Astrocyte of the hippocampus (primary cell): Measurements from ENCODE around the gene PUDP.
"Not testable (repeated sequence)": the region's sequence is repeated elsewhere in the genome, so short reads cannot be mapped to it uniquely, and the experiment has no call there.

Experiments
- DNase-seq: peaks from one replicate; pipeline ENCODE4 v3.0.0; 2011; ENCODE audit warnings: low read depth, low spot score

Gene PUDP

DNA sequence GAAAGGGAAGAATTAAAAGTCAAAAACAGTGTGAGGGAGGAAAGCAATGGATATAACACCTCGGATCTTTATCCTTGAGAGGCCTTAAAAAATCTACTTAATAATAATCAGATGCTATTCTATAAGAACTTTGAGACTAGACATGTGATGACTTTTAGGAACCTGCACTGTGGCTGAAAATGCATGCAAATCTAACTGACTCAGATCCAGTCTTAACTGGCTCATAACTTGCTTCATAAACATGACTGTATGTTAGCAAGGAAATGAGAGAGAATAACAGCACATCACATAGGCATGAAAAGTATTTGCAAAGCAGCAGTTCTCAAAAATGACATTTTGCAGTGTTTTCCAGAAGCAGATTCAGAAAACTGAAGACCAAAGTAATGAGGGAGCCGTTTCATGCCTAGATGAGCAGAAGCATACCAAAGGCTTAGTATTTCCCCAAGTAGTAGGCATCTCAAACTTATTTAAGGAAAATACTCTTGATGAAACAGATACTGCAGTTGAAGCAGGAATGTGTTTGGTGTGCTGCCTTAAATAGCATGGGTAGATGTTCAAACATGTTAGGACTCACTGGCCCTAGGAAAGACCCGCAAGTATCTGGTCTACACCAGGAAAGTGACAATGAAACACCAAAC is 104.0 kb downstream of the PUDP start:
- peak; percentile 52 for DNase-seq

DNA sequence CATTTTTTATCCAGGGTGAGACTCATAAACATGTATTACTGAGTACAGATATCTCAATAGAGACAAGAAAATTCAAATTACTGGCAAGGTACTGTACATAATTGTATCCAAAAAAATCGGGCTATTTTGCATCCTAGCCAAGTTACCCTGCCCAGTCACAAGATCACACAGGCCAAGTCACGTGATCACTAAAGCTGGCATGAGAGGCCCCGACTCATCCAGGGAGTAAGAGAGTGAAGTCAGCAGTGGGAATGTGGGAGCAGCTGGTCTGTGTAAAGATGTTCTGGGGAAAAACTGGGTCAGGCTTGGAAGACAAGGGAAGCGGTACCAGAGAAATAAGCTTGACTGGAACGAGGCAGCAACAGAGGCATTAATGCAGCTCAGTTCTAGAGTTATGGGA is 119.7 kb downstream of the PUDP start:
- DNase-seq = no peak

DNA sequence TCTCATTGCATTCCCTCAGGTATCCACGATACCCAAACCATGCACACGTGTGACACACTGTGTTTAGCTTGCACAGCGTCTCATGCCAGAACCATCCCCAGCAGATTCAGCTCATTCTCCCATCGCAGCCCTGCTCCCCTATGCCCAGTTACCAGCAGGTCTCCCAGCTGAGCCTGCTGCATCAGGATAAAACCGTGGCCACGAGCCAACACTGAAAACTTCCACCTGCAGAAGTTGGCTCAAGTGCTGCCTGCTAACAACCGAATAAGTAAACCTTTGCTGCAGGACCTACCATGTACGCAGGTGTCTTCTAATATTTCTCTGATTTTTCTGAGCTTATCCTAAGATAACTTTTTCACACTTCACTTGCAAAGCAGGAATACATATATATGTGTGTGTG is 120.9 kb downstream of the PUDP start:
- no peak for DNase-seq

DNA sequence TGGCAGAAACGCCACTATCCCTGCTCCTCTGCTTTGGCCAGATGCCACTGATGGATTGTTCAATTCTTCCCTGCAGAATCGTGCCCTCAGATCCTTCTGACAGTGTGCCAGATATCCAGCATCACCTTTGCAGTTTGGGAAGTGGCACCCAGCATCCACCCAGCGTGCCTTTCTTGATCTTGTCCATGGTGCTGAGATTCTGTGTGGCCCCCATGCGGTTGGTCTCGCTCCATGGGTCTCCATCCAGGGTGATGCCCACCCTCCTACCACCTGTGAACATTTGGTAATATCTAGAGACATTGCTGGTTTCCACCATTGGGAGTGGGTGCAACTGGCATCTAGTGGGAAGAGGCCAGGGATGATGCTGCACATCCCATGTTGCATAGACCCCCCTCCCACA is 121.6 kb downstream of the PUDP start:
- DNase-seq = not testable (repeated sequence)

DNA sequence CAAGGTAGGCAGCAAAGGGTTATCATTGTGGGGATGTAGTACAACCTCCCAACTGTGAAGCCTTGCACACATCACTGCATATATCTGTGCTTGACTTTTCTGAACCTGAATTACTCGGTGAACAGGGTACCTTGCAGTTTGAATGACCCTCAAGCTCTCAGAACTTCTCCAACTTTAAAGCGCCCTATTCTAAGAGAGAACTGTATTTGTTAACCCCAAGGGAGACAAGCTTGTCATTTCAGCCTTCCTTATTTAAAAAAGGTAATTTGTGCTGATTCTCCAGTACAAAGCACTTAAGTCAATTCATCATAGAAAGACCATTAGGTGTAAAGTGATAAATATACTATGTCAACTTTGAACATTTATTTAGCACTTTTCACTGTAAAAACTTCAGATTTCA is 122.5 kb downstream of the PUDP start:
- no peak for DNase-seq

DNA sequence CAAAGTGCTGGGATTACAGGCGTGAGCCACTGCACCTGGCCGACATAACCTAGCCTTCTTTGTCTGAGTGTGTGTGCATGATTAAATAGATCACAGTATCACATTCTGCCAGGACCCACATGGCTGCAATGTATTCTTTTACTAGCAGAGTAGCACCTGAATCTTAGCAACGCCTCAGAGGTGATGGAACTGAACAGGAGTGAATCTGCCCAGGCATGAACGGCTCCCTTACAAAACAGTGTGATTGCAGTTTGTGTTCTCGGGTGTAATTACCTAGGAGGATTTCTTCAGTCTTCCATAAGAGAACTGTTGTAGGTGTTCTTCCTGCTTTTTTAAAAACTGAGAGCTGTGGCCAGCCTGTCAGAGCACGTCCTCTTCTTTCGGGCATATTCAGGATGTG is 123.1 kb downstream of the PUDP start:
- DNase-seq = no peak

DNA sequence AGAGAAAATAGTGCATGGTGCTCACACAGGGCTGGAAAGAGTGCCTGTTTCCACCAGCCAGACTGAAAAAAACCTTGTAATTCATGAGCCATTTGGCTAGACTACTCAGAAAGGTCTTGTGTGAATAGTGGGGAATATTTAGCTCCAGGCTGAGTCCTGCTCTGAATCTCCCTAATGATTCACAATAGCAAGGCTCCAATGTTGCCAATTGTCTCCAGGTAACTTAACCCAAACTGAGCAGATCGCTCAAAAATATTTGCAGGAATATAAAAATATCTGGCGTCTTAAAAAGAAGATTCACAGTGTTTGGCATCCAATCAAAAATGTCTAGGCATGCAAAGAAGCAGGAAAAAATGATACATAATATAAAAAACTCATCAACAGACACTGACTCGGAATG is 125.0 kb downstream of the PUDP start:
- DNase-seq = not testable (repeated sequence)

DNA sequence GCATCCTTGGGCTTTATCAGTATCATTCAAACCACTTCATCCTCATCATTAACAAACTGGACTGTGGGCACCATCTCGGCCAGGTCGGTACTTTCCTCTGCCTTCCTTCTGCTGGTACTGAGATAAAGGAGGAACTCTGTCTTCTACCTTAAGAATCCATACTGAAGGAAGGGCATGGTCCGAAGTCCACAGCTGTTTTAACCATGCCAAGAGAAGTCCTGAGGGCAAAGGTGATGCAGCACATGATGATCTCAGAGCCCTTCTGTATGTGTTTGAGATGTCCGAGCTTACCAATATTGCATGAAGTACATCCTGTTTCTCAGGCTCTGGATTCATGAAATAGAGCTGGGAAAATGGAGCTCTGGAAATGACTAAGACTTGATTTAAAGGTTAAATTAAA is 126.0 kb downstream of the PUDP start:
- DNase-seq = no peak

DNA sequence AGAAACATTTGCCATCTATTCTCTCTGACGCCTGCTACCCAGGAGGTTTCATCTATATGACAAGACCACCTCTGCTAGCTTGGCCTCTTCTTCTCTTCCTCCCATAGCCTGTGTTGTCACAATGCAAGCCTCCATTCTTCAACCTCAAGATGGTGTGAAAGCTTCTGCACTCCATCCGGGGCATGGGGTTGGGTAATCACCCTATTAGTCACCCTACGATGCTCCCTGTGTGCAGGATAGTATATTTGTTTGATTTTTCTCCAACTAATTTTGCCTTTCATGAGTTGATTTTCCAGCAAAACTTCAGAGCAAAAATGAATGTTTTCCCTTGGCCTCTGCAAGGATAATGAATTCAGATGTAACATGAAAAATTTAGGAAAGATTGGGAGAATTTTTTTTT is 128.4 kb downstream of the PUDP start:
- no peak for DNase-seq

DNA sequence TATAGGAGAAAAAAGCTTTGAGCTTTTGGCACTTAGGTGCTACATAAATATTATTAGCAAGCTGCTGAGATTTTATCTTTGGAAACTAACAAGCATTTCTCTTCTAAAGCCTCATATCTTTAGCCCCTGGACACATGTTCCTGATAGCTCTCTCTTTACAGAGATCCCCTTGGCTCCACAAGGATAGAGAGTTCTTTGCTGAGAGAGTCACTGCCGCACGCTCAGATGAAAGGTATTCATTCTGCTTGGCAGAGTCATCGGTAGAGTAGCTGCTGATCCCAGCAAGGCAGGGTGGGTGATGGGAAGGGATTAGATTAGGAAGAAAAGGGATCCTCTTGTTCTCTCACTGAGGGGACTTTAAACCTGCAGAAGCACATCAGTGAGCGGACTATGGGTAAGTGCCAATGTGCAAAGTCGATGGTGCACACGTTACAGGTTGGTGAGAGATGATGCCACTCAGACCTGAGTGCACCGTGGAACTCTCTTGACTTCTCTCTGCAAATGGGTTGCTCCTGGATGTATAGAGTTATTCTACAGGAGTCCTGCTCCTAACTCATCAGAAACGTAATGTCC is 135.6 kb downstream of the PUDP start:
- peak; percentile 39 for DNase-seq

DNA sequence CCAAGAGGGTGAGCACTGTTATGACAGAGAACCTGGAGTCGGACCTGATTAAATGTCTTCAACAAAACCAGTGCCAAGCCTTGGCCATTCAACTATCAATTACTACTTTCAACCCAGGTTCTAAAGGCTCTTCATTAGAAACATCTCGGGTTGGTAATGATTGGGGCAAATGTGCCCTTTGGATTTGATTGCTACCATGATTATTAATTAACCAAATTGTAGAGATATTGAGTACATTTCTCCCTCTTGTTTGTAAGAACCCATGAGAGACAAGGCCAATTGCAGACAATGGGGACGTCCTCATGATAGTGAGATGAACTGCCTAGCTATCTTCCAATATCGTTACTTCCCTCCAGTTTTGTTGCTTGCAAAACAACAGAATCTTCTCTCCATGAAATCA is 137.1 kb downstream of the PUDP start:
- not testable (repeated sequence) for DNase-seq

DNA sequence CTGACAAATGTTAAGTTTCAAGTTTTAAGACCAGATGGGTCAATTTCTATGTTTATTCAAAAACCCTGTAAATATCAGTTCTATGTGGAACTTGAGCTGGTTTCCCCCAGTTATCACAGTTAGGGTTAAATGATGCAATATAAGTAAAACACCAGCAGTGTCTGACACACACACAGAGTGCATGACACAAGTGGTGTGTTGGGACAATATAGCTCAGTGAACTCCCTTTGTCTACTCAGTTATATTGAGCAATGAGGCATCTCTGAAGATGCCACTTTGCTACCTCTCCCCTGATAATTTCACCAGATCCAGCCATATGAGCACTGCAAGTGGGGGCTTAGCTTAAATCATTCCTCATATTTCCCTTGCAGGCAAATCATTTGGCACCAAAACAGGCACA is 140.6 kb downstream of the PUDP start:
- not testable (repeated sequence) for DNase-seq
